PC-9 (cell line): ENCODE results near the gene C1D. TPM values are rescaled to one million over a fixed set of nuclear protein-coding genes. Genes with fewer than 3 reads are reported as not detected.

Experiments used
- Bru-seq: library from RNA; stranded (reverse); fragments of 400-500 nt; gene quantifications from one replicate; lab custom pipeline; 2021; lab: Mats Ljungman, UMichigan
- BruChase-seq, 2 experiments: library from RNA; stranded (reverse); fragments of 400-500 nt; gene quantifications; one replicate each; lab custom pipeline; 2021; lab: Mats Ljungman, UMichigan
- BruUV-seq: library from RNA; stranded (reverse); fragments of 400-500 nt; replicated peaks from 2 replicates; lab custom pipeline; 2021; lab: Mats Ljungman, UMichigan
- CTCF ChIA-PET: fragments of 300-600 bp; sonication (Branson Sonifier 250); formaldehyde crosslinking; loops from one replicate; lab custom pipeline; 2022; ENCODE audit warnings: antibody characterized with exemption; lab: Charles Lee
- POLR2A ChIA-PET: fragments of 300-600 bp; sonication (Branson Sonifier 250); formaldehyde crosslinking; loops from one replicate; lab custom pipeline; 2022; ENCODE audit warnings: antibody characterized with exemption; ENCODE audit not compliant: unreplicated experiment; lab: Charles Lee
- DNase-seq, 2 experiments: peaks; one replicate each; pipeline versions ENCODE4 v3.0.0 to v3.0.0-alpha.2; 2015 to 2022; ENCODE audit warnings: mixed read lengths in 1 of 2
- H2AFZ ChIP-seq: fragments of 200-600 bp; sonication (generic); 2 replicates; pipeline ENCODE4 v1.8.1; 2017; ENCODE audit warnings: antibody characterized with exemption
- H3F3A ChIP-seq: fragments of 200-600 bp; sonication (generic); 2 replicates; pipeline ENCODE4 v1.8.1; 2017; ENCODE audit warnings: antibody characterized with exemption, mild to moderate bottlenecking, low read depth; ENCODE audit not compliant: insufficient read depth
- H3K27ac ChIP-seq: fragments of 200-600 bp; sonication (generic); 2 replicates; pipeline ENCODE4 v1.6.1; 2016; ENCODE audit warnings: mixed run types
- H3K27me3 ChIP-seq: fragments of 200-600 bp; sonication (generic); 2 replicates; pipeline ENCODE4 v1.6.1; 2016; ENCODE audit warnings: low read depth, mixed run types; ENCODE audit not compliant: insufficient read depth
- H3K36me3 ChIP-seq: fragments of 200-600 bp; sonication (generic); 2 replicates; pipeline ENCODE4 v1.6.1; 2016; ENCODE audit warnings: low read depth, mixed run types
- H3K4me1 ChIP-seq: fragments of 200-600 bp; sonication (generic); replicated peaks from 2 replicates; pipeline ENCODE4 v1.6.1; 2016; ENCODE audit warnings: mixed run types; ENCODE audit not compliant: insufficient read depth
- H3K4me2 ChIP-seq: fragments of 200-600 bp; sonication (generic); 2 replicates; pipeline ENCODE4 v1.6.1; 2017; ENCODE audit warnings: mixed run types
- H3K4me3 ChIP-seq: fragments of 200-600 bp; sonication (generic); 2 replicates; pipeline ENCODE4 v1.6.1; 2016; ENCODE audit warnings: mixed run types
- H3K79me2 ChIP-seq: fragments of 200-600 bp; sonication (generic); 2 replicates; pipeline ENCODE4 v1.6.1; 2017; ENCODE audit warnings: low read depth, mixed run types
- H3K9me2 ChIP-seq: fragments of 200-600 bp; sonication (generic); 2 replicates; pipeline ENCODE4 v1.8.1; 2017; ENCODE audit warnings: mild to moderate bottlenecking; ENCODE audit not compliant: insufficient read depth
- H3K9me3 ChIP-seq: fragments of 200-600 bp; sonication (generic); 2 replicates; pipeline ENCODE4 v1.8.1; 2016; ENCODE audit warnings: low read depth; ENCODE audit not compliant: insufficient read depth
- H4K20me1 ChIP-seq: fragments of 200-600 bp; sonication (generic); 2 replicates; pipeline ENCODE4 v1.8.1; 2017; ENCODE audit not compliant: insufficient read depth
- CTCF ChIP-seq: fragments of 200-600 bp; sonication (generic); conservative IDR thresholded peaks from 2 replicates; pipeline ENCODE4 v1.6.1; 2017; ENCODE audit warnings: mixed run types, antibody characterized with exemption, mild to moderate bottlenecking, moderate library complexity
- EZH2 ChIP-seq: fragments of 200-600 bp; sonication (generic); IDR thresholded peaks from 2 replicates; pipeline ENCODE4 v1.8.0; 2017; ENCODE audit warnings: antibody characterized with exemption, low read depth
- intact Hi-C: fragments of 100-400 bp; cut with micrococcal nuclease; formaldehyde crosslinking; loops from one replicate; pipeline ENCODE4 v1.10.0; 2022; ENCODE audit not compliant: unreplicated experiment
- long read RNA-seq: library from polyadenylated mRNA; stranded (forward); transcript quantifications from one replicate; pipeline ENCODE4 v2.0.0, GENCODE V29; 2022
- total RNA-seq: library from RNA; stranded (reverse); gene quantifications from 2 replicates; pipeline ENCODE4 v1.2.3, GENCODE V29; 2021

The C1D gene
- total RNA-seq (22.3 and 24.8 TPM in 2 replicates), Bru-seq, nascent RNA (percentile 92 among the genes with signal in this experiment), BruChase-seq, experiment 1, labeled RNA remaining after a 2-hour chase (percentile 86 among the genes with signal in this experiment), BruChase-seq, experiment 2, labeled RNA remaining after a 6-hour chase (percentile 83 among the genes with signal in this experiment)
- long read RNA-seq, transcript C1D-201 (5 exons, 2,233 nt): minor isoform, 15 of 67 reads
- long read RNA-seq, transcript C1D-204 (5 exons, 736 nt): major isoform, 30 of 67 reads
- long read RNA-seq, partial matches to known transcripts: 1 of 67 reads
- long read RNA-seq, other reads (novel, unspliced or antisense): 20 of 67 reads

GRCh38 chr2:68062680-68063387 lies at the start of gene C1D:
Gene C1D, minus strand, starts transcription at chr2:68063004. Its CDS starts 15,694 bp downstream, at chr2:68047310.
- Histone ChIP-seq H3K4me1 (peaks cover 10% of the 10 kb centered on the region), H3K9me2 (no peaks in the 10 kb centered on the region), H3K27me3 (no peaks in the 10 kb centered on the region), H3K79me2 (peaks cover 48% of the 10 kb centered on the region), H3F3A (no peaks in the 10 kb centered on the region), H3K4me3 (peak within 1 kb of the TSS; percentile 89), H3K4me2 (peak within 1 kb of the TSS; percentile 87), H3K9me3 (no peaks in the 10 kb centered on the region), H3K27ac (peak within 1 kb of the TSS; percentile 83), H3K36me3 (no peaks in the 10 kb centered on the region), H2AFZ (peak within 1 kb of the TSS; percentile 97), H4K20me1 (peaks cover 3% of the 10 kb centered on the region; the same call in 1 of the 2 replicates)
- POLR2A ChIA-PET: interaction anchor here (0.5 to 1.3 kb wide), 6 partner anchors 95 to 219 kb away, joined by 3 to 8 read pairs (median 5); partner anchors contain the start of genes PNO1 and PPP3R1
- DNase-seq: peak; percentile 79 to 91
- CTCF ChIA-PET: interaction anchor here (0.6 kb wide), 1 partner anchor 1487 kb away, joined by 3 read pairs; no protein-coding TSS in a partner anchor
- intact Hi-C loops: loop anchor here (5.0 to 10.0 kb wide), 2 partner anchors 192 to 379 kb away; partner anchors contain the start of gene PPP3R1
- TF ChIP-seq EZH2 (no peak), CTCF (no peak)
- BruUV-seq: no TSS peak

- no peak overlapping the region for H3K4me3 ChIP-seq
- H3F3A ChIP-seq: no peaks in the 10 kb centered on the region
- H3K9me2 ChIP-seq: no peaks in the 10 kb centered on the region; the same call in 1 of the 2 replicates
- peaks cover 2% of the 10 kb centered on the region; the same call in 1 of the 2 replicates for H3K27me3 ChIP-seq
- H2AFZ ChIP-seq: no peak overlapping the region
- no TSS peak for BruUV-seq
- no peaks in the 10 kb centered on the region for H3K9me3 ChIP-seq
- ChIA-PET POLR2A (no interaction called here), CTCF (no interaction called here)
- H3K79me2 ChIP-seq: no peaks in the 10 kb centered on the region
- no peak overlapping the region for H3K4me2 ChIP-seq
- no peaks in the 10 kb centered on the region for H3K36me3 ChIP-seq
- H3K27ac ChIP-seq: no peak overlapping the region
- no peaks in the 10 kb centered on the region for H4K20me1 ChIP-seq
- peak in 1 of 2 experiments; percentile 34 for DNase-seq
- intact Hi-C loops: no loop called here
- TF ChIP-seq EZH2 (no peak), CTCF (no peak)
- H3K4me1 ChIP-seq: no peaks in the 10 kb centered on the region
These were observed 47.3 kb upstream of the C1D start for GRCh38 chr2:68110102-68110501.

GRCh38 chr2:68108120-68108519 lies 45.3 kb upstream of the C1D start:
- no peaks in the 10 kb centered on the region for H3K27me3 ChIP-seq
- H2AFZ ChIP-seq: no peak overlapping the region
- intact Hi-C loops: no loop called here
- H3F3A ChIP-seq: no peaks in the 10 kb centered on the region
- no peaks in the 10 kb centered on the region for H3K36me3 ChIP-seq
- no peaks in the 10 kb centered on the region for H4K20me1 ChIP-seq
- H3K4me3 ChIP-seq: no peak overlapping the region
- no peak overlapping the region for H3K4me2 ChIP-seq
- ChIA-PET POLR2A (interaction anchor here (0.6 kb wide), 1 partner anchor 350 kb away, joined by 3 read pairs; no protein-coding TSS in a partner anchor), CTCF (interaction anchor here (1.3 kb wide), 1 partner anchor 14 kb away, joined by 5 read pairs; no protein-coding TSS in a partner anchor)
- TF ChIP-seq CTCF (no peak), EZH2 (no peak)
- H3K79me2 ChIP-seq: no peaks in the 10 kb centered on the region
- no peak overlapping the region for H3K27ac ChIP-seq
- no peaks in the 10 kb centered on the region for H3K9me3 ChIP-seq
- no peaks in the 10 kb centered on the region; the same call in 1 of the 2 replicates for H3K9me2 ChIP-seq
- no TSS peak for BruUV-seq
- H3K4me1 ChIP-seq: no peaks in the 10 kb centered on the region
- no peak for DNase-seq
